OCI-LY1 (cell line): ENCODE data around the gene LTBP1.

Source experiments
- H2AFZ ChIP-seq: fragments of 200-600 bp; sonication (generic), shearing (Covaris generic); 2 replicates; pipeline ENCODE4 v1.6.0; 2014; ENCODE audit warnings: antibody characterized with exemption, mild to moderate bottlenecking, low read length
- H3F3A ChIP-seq: fragments of 200-600 bp; sonication (generic), shearing (Covaris generic); 2 replicates; pipeline ENCODE4 v1.6.0; 2014; ENCODE audit warnings: mild to moderate bottlenecking, antibody characterized with exemption, low read length, moderate library complexity; ENCODE audit not compliant: insufficient read depth
- H3K27ac ChIP-seq: fragments of 200-600 bp; sonication (generic); 2 replicates; pipeline ENCODE4 v1.5.1; 2014; ENCODE audit warnings: low read length, mixed run types, mild to moderate bottlenecking, low read depth; ENCODE audit not compliant: poor library complexity, severe bottlenecking
- H3K27me3 ChIP-seq: fragments of 200-600 bp; sonication (generic); 2 replicates; pipeline ENCODE4 v1.6.0; 2014; ENCODE audit warnings: antibody characterized with exemption, mild to moderate bottlenecking, low read length, moderate library complexity; ENCODE audit not compliant: insufficient read depth
- H3K36me3 ChIP-seq: fragments of 200-600 bp; sonication (generic); 2 replicates; pipeline ENCODE4 v1.6.1; 2014; ENCODE audit warnings: mild to moderate bottlenecking, antibody characterized with exemption, low read length, moderate library complexity, mixed read lengths; ENCODE audit not compliant: insufficient read depth
- H3K4me1 ChIP-seq: fragments of 200-600 bp; sonication (generic); 2 replicates; pipeline ENCODE4 v1.5.1; 2014; ENCODE audit warnings: mild to moderate bottlenecking, low read length, moderate library complexity; ENCODE audit not compliant: insufficient read depth, severe bottlenecking
- H3K4me2 ChIP-seq: fragments of 200-600 bp; sonication (generic), shearing (Covaris generic); 2 replicates; pipeline ENCODE4 v1.6.1; 2014; ENCODE audit warnings: low read length
- H3K4me3 ChIP-seq: fragments of 200-600 bp; sonication (generic); 2 replicates; pipeline ENCODE4 v1.5.1; 2014; ENCODE audit warnings: low read length, low read depth, mild to moderate bottlenecking, mixed read lengths; ENCODE audit not compliant: poor library complexity, severe bottlenecking
- H3K79me2 ChIP-seq: fragments of 200-600 bp; shearing (Covaris generic); 2 replicates; pipeline ENCODE4 v1.6.1; 2016; ENCODE audit warnings: mixed run types, low read length, mixed read lengths; ENCODE audit not compliant: insufficient read depth
- H3K9ac ChIP-seq: fragments of 200-600 bp; sonication (generic), shearing (Covaris generic); 2 replicates; pipeline ENCODE4 v1.6.1; 2014; ENCODE audit warnings: mild to moderate bottlenecking, low read length, mixed read lengths
- H3K9me2 ChIP-seq: fragments of 200-600 bp; sonication (generic), shearing (Covaris generic); 2 replicates; pipeline ENCODE4 v1.6.1; 2014; ENCODE audit warnings: low read depth, mild to moderate bottlenecking, low read length, mixed read lengths
- H3K9me3 ChIP-seq: fragments of 200-600 bp; shearing (Covaris generic); 2 replicates; pipeline ENCODE4 v1.6.1; 2014; ENCODE audit warnings: low read length, mixed read lengths
- H4K20me1 ChIP-seq: fragments of 200-600 bp; sonication (generic), shearing (Covaris generic); 2 replicates; pipeline ENCODE4 v1.6.0; 2016; ENCODE audit warnings: mild to moderate bottlenecking, low read length; ENCODE audit not compliant: insufficient read depth
- CTCF ChIP-seq: fragments of 200-600 bp; sonication (generic), shearing (Covaris generic); IDR thresholded peaks from 2 replicates; pipeline ENCODE4 v1.5.1; 2017; ENCODE audit warnings: mild to moderate bottlenecking, antibody characterized with exemption, low read length, moderate library complexity, mixed read lengths
- EZH2 ChIP-seq: fragments of 200-600 bp; sonication (generic), shearing (Covaris generic); IDR thresholded peaks from 2 replicates; pipeline ENCODE4 v1.8.0; 2017; ENCODE audit warnings: borderline replicate concordance, mixed run types, mild to moderate bottlenecking, antibody characterized with exemption, low read length, moderate library complexity, mixed read lengths

The LTBP1 gene

GRCh38 chr2:33034784-33035183 is 88.0 kb downstream of the LTBP1 start:
- Histone ChIP-seq H3F3A (0 out of 2 replicates have a peak, but pooled peaks cover 4% of the 10 kb centered on the region), H3K4me3 (peak overlapping the region; percentile 3), H3K79me2 (peaks cover 27% of the 10 kb centered on the region), H3K27ac (peak overlapping the region; percentile 74), H3K9ac (peak overlapping the region; percentile 45), H3K36me3 (peaks cover 12% of the 10 kb centered on the region), H3K4me2 (peak overlapping the region; percentile 46), H3K9me3 (no peaks in the 10 kb centered on the region), H3K27me3 (no peaks in the 10 kb centered on the region), H3K9me2 (no peaks in the 10 kb centered on the region), H4K20me1 (no peaks in the 10 kb centered on the region), H2AFZ (no peak overlapping the region), H3K4me1 (peaks cover 85% of the 10 kb centered on the region)
- TF ChIP-seq EZH2 (no peak), CTCF (peak; percentile 74)

- Histone ChIP-seq H3K27me3 (no peaks in the 10 kb centered on the region), H3F3A (no peaks in the 10 kb centered on the region), H3K9me3 (no peaks in the 10 kb centered on the region), H2AFZ (no peak overlapping the region), H3K9ac (peak overlapping the region; percentile 23), H3K9me2 (no peaks in the 10 kb centered on the region), H4K20me1 (no peaks in the 10 kb centered on the region), H3K4me2 (peak overlapping the region; percentile 0; the same call in 1 of the 2 replicates), H3K27ac (peak overlapping the region; percentile 74), H3K79me2 (peaks cover 35% of the 10 kb centered on the region), H3K4me1 (peaks cover 59% of the 10 kb centered on the region), H3K36me3 (peaks cover 37% of the 10 kb centered on the region), H3K4me3 (no peak overlapping the region)
- TF ChIP-seq CTCF, result no peak
- TF ChIP-seq EZH2, result no peak
Observed at GRCh38 chr2:33038230-33038629, 91.5 kb downstream of the LTBP1 start.

GRCh38 chr2:33038799-33039198 is 92.0 kb downstream of the LTBP1 start:
- Histone ChIP-seq H3K9me2 (no peaks in the 10 kb centered on the region), H3K9me3 (no peaks in the 10 kb centered on the region), H2AFZ (no peak overlapping the region)

More at GRCh38 chr2:33038799-33039198, 92.0 kb downstream of the LTBP1 start:
- Histone ChIP-seq H3K27me3 (no peaks in the 10 kb centered on the region), H3K4me1 (peaks cover 53% of the 10 kb centered on the region), H3K9ac (peak overlapping the region; percentile 23; the same call in 1 of the 2 replicates), H3K79me2 (peaks cover 39% of the 10 kb centered on the region), H3K4me2 (peak overlapping the region; percentile 0; the same call in 1 of the 2 replicates), H3K4me3 (no peak overlapping the region), H3K27ac (peak overlapping the region; percentile 74), H4K20me1 (no peaks in the 10 kb centered on the region), H3F3A (no peaks in the 10 kb centered on the region), H3K36me3 (peaks cover 43% of the 10 kb centered on the region)
- no peak for TF ChIP-seq EZH2
- TF ChIP-seq CTCF, result no peak
